Endothelial cell of umbilical vein (primary cell): ENCODE results near the gene IPO11. TPM values are rescaled to one million over a fixed set of nuclear protein-coding genes. Genes with fewer than 3 reads are reported as not detected.

Source experiments
- BruUV-seq: library from RNA; stranded (reverse); fragments of 400-500 nt; replicated peaks from 2 replicates; lab custom pipeline; 2021; lab: Mats Ljungman, UMichigan
- CTCF ChIA-PET: fragments of 300-600, 350-600 bp; sonication (Branson Sonifier 250); formaldehyde crosslinking; loops from one replicate; lab custom pipeline; 2021; ENCODE audit warnings: antibody characterized with exemption, inconsistent platforms; lab: Charles Lee
- POLR2A ChIA-PET: fragments of 300-600, 350-600 bp; sonication (Branson Sonifier 250); formaldehyde crosslinking; loops from one replicate; lab custom pipeline; 2021; ENCODE audit warnings: antibody characterized with exemption, inconsistent platforms; lab: Charles Lee
- DNase-seq: peaks from one replicate; pipeline ENCODE4 v3.0.0-alpha.2; 2011; ENCODE audit warnings: low read depth, low spot score
- FAIRE-seq: peaks from 2 replicates; lab custom pipeline; 2011; peaks lifted over from hg19 to GRCh38; lab: Jason Lieb, UNC
- H2AFZ ChIP-seq: 2 replicates; pipeline ENCODE4 v1.6.0; 2012; ENCODE audit warnings: low read depth, low read length, control low read depth, inconsistent platforms
- H3K27ac ChIP-seq: 2 replicates; pipeline ENCODE4 v1.5.1; 2011; ENCODE audit warnings: low read depth, mild to moderate bottlenecking, control low read depth, low read length, moderate library complexity; ENCODE audit not compliant: insufficient read depth
- H3K27me3 ChIP-seq, 2 experiments: 2 replicates each; pipeline versions ENCODE4 v1.6.0 to v1.6.1; 2011; ENCODE audit warnings: low read length in 2 of 2, mixed read lengths in 1 of 2; ENCODE audit not compliant: control insufficient read depth in 2 of 2, insufficient read depth in 2 of 2
- H3K36me3 ChIP-seq, 2 experiments: 2 replicates in 1 of 2; 3 replicates in 1 of 2; pipeline ENCODE4 v1.5.1; 2011; ENCODE audit warnings: low read length in 2 of 2, mild to moderate bottlenecking in 1 of 2, moderate library complexity in 1 of 2; ENCODE audit not compliant: control insufficient read depth in 2 of 2, insufficient read depth in 2 of 2; ENCODE audit errors: extremely low read depth in 1 of 2
- H3K4me1 ChIP-seq: 3 replicates; pipeline ENCODE4 v1.5.1; 2011; ENCODE audit warnings: mild to moderate bottlenecking, low read length; ENCODE audit not compliant: control insufficient read depth, insufficient read depth; ENCODE audit errors: extremely low read depth
- H3K4me2 ChIP-seq: 2 replicates; pipeline ENCODE4 v1.6.1; 2011; ENCODE audit warnings: low read length, control low read depth, mixed read lengths; ENCODE audit not compliant: insufficient read depth
- H3K4me3 ChIP-seq, 3 experiments: fragments of 200-600 bp in 1 of 3; sonication (generic), shearing (Covaris generic) in 1 of 3; replicated peaks in 1 of 3; 2 replicates each; pipeline ENCODE4 v1.5.1; 2011 to 2016; ENCODE audit warnings: control low read depth in 3 of 3, low read length in 3 of 3, mild to moderate bottlenecking in 2 of 3, inconsistent platforms in 1 of 3, low read depth in 1 of 3, moderate library complexity in 1 of 3; ENCODE audit not compliant: insufficient read depth in 1 of 3
- H3K79me2 ChIP-seq: 2 replicates; pipeline ENCODE4 v1.6.0; 2012; ENCODE audit warnings: low read length, inconsistent platforms; ENCODE audit not compliant: control insufficient read depth, insufficient read depth
- H3K9ac ChIP-seq: replicated peaks from 2 replicates; pipeline ENCODE3; 2011; ENCODE audit warnings: low read length, control low read depth; ENCODE audit not compliant: insufficient read depth; ENCODE audit errors: extremely low read depth
- H3K9me1 ChIP-seq: replicated peaks from 3 replicates; pipeline ENCODE4 v1.6.0; 2011; ENCODE audit warnings: mild to moderate bottlenecking, low read length; ENCODE audit not compliant: control insufficient read depth, insufficient read depth; ENCODE audit errors: extremely low read depth
- H3K9me3 ChIP-seq: replicated peaks from 2 replicates; pipeline ENCODE4 v1.5.1; 2012; ENCODE audit warnings: low read length, inconsistent platforms; ENCODE audit not compliant: control insufficient read depth, insufficient read depth
- H4K20me1 ChIP-seq: replicated peaks from 2 replicates; pipeline ENCODE3; 2011; ENCODE audit warnings: mild to moderate bottlenecking, low read length; ENCODE audit not compliant: control insufficient read depth, insufficient read depth; ENCODE audit errors: extremely low read depth
- EZH2 ChIP-seq: IDR thresholded peaks from 2 replicates; pipeline ENCODE4 v1.6.1; 2012; ENCODE audit warnings: borderline replicate concordance, low read depth, mild to moderate bottlenecking, moderate library complexity, low read length, inconsistent platforms; ENCODE audit not compliant: severe bottlenecking
- JUN ChIP-seq: IDR thresholded peaks from 2 replicates; pipeline ENCODE4 v1.6.1; 2011; ENCODE audit warnings: borderline replicate concordance, low read depth; ENCODE audit not compliant: insufficient read length, insufficient read depth
- MYC ChIP-seq: IDR thresholded peaks from one replicate; pipeline ENCODE4 v1.6.1; 2011; ENCODE audit warnings: mild to moderate bottlenecking, low read depth, low read length
- dilution Hi-C: fragments of 300-500 bp; cut with MboI; formaldehyde crosslinking; loops from one replicate; pipeline ENCODE4 v1.15.0; 2019; ENCODE audit warnings: low sequenced_read_pairs; ENCODE audit not compliant: extremely low pct_ligation_motif_present
- intact Hi-C: fragments of 100-400 bp; cut with micrococcal nuclease; formaldehyde crosslinking; loops from one replicate; pipeline ENCODE4 v1.10.0; 2022
- polyA plus RNA-seq, 4 experiments: library from polyadenylated mRNA; depleted of rRNA in 3 of 4; stranded (reverse) in 3 of 4; unstranded in 1 of 4; fragments of >200 nt; gene quantifications; 2 replicates each; pipeline versions ENCODE4 v1.2.1 to v1.2.3, GENCODE V29; 2011 to 2012; ENCODE audit warnings: missing spikeins in 1 of 4
- total RNA-seq: library from RNA; stranded (reverse); gene quantifications from 2 replicates; pipeline ENCODE4 v1.2.3, GENCODE V29; 2021
- TF ChIP-seq, protein P1 (sequence below), 2 donors: IDR thresholded peaks; 1 replicate in 1 of 2; 2 replicates in 1 of 2; pipeline ENCODE4 v1.5.1; 2011; ENCODE audit warnings: low read length in 2 of 2, mild to moderate bottlenecking in 2 of 2, moderate library complexity in 2 of 2, control low read depth in 1 of 2, inconsistent platforms in 1 of 2, low read depth in 1 of 2; ENCODE audit not compliant: insufficient read depth in 1 of 2; ENCODE audit errors: extremely low read depth in 1 of 2

IPO11 gene
- total and polyA plus RNA-seq, 2 donors (not counting 3 experiments of a cell fraction or from before 2014, with no cell fraction given), result 38.5 to 80.9 TPM

DNA sequence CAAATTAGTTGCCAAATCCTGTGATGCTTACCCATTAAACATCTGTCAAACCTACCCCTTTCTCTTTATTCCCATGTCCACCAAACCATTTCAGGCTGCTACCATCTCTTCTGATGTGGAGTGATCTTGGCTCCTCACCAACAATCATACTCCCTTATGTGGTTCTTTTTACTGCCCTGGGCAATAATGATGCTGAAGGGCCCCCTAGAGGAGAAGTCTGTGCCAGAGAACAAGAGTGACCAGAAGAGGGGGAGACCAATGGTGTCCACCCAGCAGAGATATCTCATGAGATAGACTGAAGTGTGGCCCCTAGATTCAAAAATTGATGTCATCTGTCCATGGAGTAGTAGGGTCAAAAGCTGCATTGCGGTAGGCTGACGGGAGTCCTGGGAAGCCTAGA, 176.9 kb downstream of the IPO11 start:
- POLR2A ChIA-PET, result no interaction called here

DNA sequence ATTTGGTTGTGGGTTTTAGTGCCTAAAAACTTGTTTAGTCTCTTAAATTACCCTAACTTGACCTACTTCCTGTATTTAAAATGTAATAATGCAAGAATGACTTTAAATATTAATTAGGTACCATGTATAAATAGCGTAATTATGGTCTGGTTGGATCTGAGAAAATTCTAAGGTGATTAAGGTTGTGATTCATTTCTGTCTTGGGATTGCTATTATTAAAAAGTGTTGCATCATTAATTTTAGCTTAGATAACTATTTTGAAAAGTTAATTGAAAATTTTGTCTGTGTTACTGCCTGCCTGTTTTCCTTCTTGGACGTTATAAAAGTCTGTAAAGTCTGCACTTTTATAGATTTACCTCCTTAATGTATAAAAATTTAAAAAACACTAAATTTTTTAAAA, 177.8 kb downstream of the IPO11 start:
- peaks cover 4 to 18% of the 10 kb centered on the region in 2 experiments for H3K36me3 ChIP-seq
- H3K4me1 ChIP-seq, result peaks cover 28% of the 10 kb centered on the region
- POLR2A ChIA-PET, result no interaction called here
- TF ChIP-seq EZH2 (no peak), JUN (no peak)
- no peaks in the 10 kb centered on the region for H3K9me1 ChIP-seq
- H3K79me2 ChIP-seq, result peaks cover 48% of the 10 kb centered on the region
- H3K4me2 ChIP-seq, result no peak overlapping the region
- DNase-seq (no peak), FAIRE-seq (no peak)
- dilution Hi-C loops (no loop called here), intact Hi-C loops (no loop called here)
- H3K9me3 ChIP-seq, result no peaks in the 10 kb centered on the region
- no peak overlapping the region for H2AFZ ChIP-seq
- no peak overlapping the region for H3K27ac ChIP-seq
- H4K20me1 ChIP-seq, result no peaks in the 10 kb centered on the region
- no peak overlapping the region for H3K9ac ChIP-seq
- no peaks in the 10 kb centered on the region for H3K27me3 ChIP-seq
- BruUV-seq, result no TSS peak
- CTCF ChIA-PET, result interaction anchor here (0.8 to 1.4 kb wide), 3 partner anchors 12 to 130 kb away, joined by 3 to 10 read pairs (median 3); partner anchors contain the start of gene LRRC70
- no peak overlapping the region for H3K4me3 ChIP-seq

More for the DNA sequence above, 176.9 kb downstream of the IPO11 start:
- Histone ChIP-seq H4K20me1 (no peaks in the 10 kb centered on the region), H3K9me3 (no peaks in the 10 kb centered on the region), H3K4me3 (no peak overlapping the region), H3K4me1 (peaks cover 36% of the 10 kb centered on the region), H3K9ac (no peak overlapping the region), H3K4me2 (no peak overlapping the region), H3K27me3 (no peaks in the 10 kb centered on the region), H2AFZ (no peak overlapping the region), H3K9me1 (no peaks in the 10 kb centered on the region), H3K36me3 (peaks cover 4 to 16% of the 10 kb centered on the region in 2 experiments), H3K27ac (no peak overlapping the region), H3K79me2 (peaks cover 49% of the 10 kb centered on the region)
- intact Hi-C loops (no loop called here), dilution Hi-C loops (no loop called here)
- CTCF ChIA-PET, result interaction anchor here (0.8 to 1.4 kb wide), 4 partner anchors 11 to 133 kb away, joined by 3 to 10 read pairs (median 3); partner anchors contain the start of gene LRRC70
- TF ChIP-seq, protein P1, sequence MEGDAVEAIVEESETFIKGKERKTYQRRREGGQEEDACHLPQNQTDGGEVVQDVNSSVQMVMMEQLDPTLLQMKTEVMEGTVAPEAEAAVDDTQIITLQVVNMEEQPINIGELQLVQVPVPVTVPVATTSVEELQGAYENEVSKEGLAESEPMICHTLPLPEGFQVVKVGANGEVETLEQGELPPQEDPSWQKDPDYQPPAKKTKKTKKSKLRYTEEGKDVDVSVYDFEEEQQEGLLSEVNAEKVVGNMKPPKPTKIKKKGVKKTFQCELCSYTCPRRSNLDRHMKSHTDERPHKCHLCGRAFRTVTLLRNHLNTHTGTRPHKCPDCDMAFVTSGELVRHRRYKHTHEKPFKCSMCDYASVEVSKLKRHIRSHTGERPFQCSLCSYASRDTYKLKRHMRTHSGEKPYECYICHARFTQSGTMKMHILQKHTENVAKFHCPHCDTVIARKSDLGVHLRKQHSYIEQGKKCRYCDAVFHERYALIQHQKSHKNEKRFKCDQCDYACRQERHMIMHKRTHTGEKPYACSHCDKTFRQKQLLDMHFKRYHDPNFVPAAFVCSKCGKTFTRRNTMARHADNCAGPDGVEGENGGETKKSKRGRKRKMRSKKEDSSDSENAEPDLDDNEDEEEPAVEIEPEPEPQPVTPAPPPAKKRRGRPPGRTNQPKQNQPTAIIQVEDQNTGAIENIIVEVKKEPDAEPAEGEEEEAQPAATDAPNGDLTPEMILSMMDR (IDR thresholded peaks at IDR 0.05; ENCODE audit: extremely low read depth in 1 of 2, insufficient read depth in 1 of 2, low read depth in 1 of 2, low read length in 2 of 2), result peak in 1 of 2 donors; percentile 12
- no peak for TF ChIP-seq MYC
- no TSS peak for BruUV-seq
- FAIRE-seq (no peak), DNase-seq (no peak)
